ENCODE measurements around the gene BUB1.

The BUB1 gene

GRCh38 chr2:110677530-110678456, at the start of gene BUB1:
TSS of gene BUB1 (minus strand) at chr2:110678063. CDS start at chr2:110677995, 68 bp downstream.
- H3K27me3 ChIP-seq: no peaks in the 10 kb centered on the region
- TF ChIP-seq, protein P1, sequence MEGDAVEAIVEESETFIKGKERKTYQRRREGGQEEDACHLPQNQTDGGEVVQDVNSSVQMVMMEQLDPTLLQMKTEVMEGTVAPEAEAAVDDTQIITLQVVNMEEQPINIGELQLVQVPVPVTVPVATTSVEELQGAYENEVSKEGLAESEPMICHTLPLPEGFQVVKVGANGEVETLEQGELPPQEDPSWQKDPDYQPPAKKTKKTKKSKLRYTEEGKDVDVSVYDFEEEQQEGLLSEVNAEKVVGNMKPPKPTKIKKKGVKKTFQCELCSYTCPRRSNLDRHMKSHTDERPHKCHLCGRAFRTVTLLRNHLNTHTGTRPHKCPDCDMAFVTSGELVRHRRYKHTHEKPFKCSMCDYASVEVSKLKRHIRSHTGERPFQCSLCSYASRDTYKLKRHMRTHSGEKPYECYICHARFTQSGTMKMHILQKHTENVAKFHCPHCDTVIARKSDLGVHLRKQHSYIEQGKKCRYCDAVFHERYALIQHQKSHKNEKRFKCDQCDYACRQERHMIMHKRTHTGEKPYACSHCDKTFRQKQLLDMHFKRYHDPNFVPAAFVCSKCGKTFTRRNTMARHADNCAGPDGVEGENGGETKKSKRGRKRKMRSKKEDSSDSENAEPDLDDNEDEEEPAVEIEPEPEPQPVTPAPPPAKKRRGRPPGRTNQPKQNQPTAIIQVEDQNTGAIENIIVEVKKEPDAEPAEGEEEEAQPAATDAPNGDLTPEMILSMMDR (IDR thresholded peaks at IDR 0.05): peak; percentile 38
- peak within 1 kb of the TSS; percentile 87 to 99 for H3K4me3 ChIP-seq (ENCODE audit: low read depth in 1 of 2, low read length in 1 of 2)
- peaks cover 15 to 24% of the 10 kb centered on the region in 2 experiments for H3K4me1 ChIP-seq (ENCODE audit: control insufficient read depth in 1 of 2, insufficient read depth in 1 of 2, low read depth in 1 of 2, low read length in 1 of 2)
- H3K36me3 ChIP-seq: peaks cover 10% of the 10 kb centered on the region
- H3K9me3 ChIP-seq: no peaks in the 10 kb centered on the region
- peak within 1 kb of the TSS; percentile 85 for H3K27ac ChIP-seq

DNA sequence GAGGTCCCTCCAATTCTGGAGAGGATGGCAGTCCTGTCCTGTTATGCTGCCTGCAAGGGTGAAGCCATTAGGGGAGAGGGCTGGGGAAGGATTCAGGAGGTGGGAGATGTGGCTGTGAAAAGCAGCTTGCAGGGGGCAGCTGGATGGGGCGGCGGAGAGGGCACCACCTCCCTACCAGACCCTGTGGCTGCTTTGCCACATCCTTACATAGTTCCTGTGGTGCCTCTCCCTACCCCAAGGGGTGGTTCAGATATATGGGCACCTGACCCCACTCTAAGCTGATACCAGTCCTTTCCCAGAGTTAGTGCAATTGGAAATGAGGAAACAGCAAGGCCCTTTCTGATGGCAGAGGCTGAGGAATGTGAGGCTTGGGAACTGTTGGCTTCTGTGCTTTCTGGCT, 48.4 kb upstream of the BUB1 start:
- Histone ChIP-seq H3K36me3 (no peaks in the 10 kb centered on the region), H3K4me3 (ENCODE audit: low read depth in 1 of 2, low read length in 1 of 2) (no peak overlapping the region)
- TF ChIP-seq, protein P1 (IDR thresholded peaks at IDR 0.05): no peak

DNA sequence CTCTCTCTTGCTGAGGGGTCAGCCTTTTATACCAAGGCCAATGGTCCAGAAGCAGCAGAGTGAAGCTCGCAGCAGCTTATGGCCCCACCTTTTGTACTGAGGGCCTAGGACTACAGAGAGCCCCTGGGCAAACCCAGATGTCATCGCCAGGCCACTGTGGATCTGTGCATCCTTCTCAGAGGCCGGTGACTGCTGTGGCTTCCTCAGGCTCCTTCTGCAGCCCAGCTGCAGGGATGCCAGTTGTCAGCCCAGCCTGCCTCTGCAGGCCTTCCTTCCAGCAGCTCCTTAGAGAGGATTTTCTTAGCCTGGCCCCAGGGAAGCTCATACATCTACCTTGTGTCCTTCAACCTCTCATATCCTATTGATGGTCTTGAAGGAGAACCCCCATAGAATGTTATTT, 48.0 kb upstream of the BUB1 start:
- no peaks in the 10 kb centered on the region for H3K36me3 ChIP-seq
- H3K9me3 ChIP-seq: no peaks in the 10 kb centered on the region
- H3K4me3 ChIP-seq (ENCODE audit: low read depth in 1 of 2, low read length in 1 of 2): no peak overlapping the region
- peaks cover 8 to 10% of the 10 kb centered on the region in 2 experiments for H3K4me1 ChIP-seq (ENCODE audit: control insufficient read depth in 1 of 2, insufficient read depth in 1 of 2, low read depth in 1 of 2, low read length in 1 of 2)
- H3K27me3 ChIP-seq: peaks cover 21% of the 10 kb centered on the region
- H3K27ac ChIP-seq: no peak overlapping the region
- TF ChIP-seq, protein P1 (IDR thresholded peaks at IDR 0.05): no peak

More for the DNA sequence above, 48.4 kb upstream of the BUB1 start:
- peaks cover 25% of the 10 kb centered on the region for H3K27me3 ChIP-seq
- no peak overlapping the region for H3K27ac ChIP-seq
- no peaks in the 10 kb centered on the region for H3K9me3 ChIP-seq
- H3K4me1 ChIP-seq (ENCODE audit: control insufficient read depth in 1 of 2, insufficient read depth in 1 of 2, low read depth in 1 of 2, low read length in 1 of 2): peaks cover 8 to 10% of the 10 kb centered on the region in 2 experiments

- no peak overlapping the region for H3K27ac ChIP-seq
- H3K9me3 ChIP-seq: no peaks in the 10 kb centered on the region
- no peak overlapping the region for H3K4me3 ChIP-seq (ENCODE audit: low read depth in 1 of 2, low read length in 1 of 2)
- H3K27me3 ChIP-seq: peaks cover 16% of the 10 kb centered on the region
- H3K4me1 ChIP-seq (ENCODE audit: control insufficient read depth in 1 of 2, insufficient read depth in 1 of 2, low read depth in 1 of 2, low read length in 1 of 2): peaks cover 8 to 10% of the 10 kb centered on the region in 2 experiments
- no peaks in the 10 kb centered on the region for H3K36me3 ChIP-seq
- TF ChIP-seq, protein P1 (IDR thresholded peaks at IDR 0.05): no peak
These were observed 47.5 kb upstream of the BUB1 start for GRCh38 chr2:110725370-110725769.

DNA sequence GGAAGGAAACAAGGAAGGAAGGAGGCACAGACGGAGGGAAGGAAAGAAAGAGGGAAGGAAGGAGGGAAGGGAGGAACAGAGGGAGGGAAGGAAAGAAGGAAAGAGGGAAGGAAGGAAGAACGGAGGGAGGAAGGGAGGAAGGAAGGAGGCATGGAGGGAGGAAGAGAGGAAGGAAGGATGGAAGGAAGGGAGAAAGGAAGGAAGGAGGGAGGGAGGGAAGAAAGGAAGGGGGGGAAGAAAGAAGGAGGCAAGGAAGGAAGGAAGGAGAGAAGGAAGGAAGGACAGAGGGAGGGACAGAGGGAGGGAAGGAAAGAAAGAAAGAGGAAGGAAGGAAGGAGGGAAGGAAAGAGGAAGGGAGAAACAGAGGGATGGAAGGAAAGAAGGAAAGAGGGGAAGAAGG, 47.0 kb upstream of the BUB1 start:
- peaks cover 10% of the 10 kb centered on the region for H3K27me3 ChIP-seq

More for the DNA sequence above, 47.0 kb upstream of the BUB1 start:
- H3K9me3 ChIP-seq: no peaks in the 10 kb centered on the region
- H3K4me1 ChIP-seq (ENCODE audit: control insufficient read depth in 1 of 2, insufficient read depth in 1 of 2, low read depth in 1 of 2, low read length in 1 of 2): peaks cover 8 to 10% of the 10 kb centered on the region in 2 experiments
- no peak overlapping the region for H3K4me3 ChIP-seq (ENCODE audit: low read depth in 1 of 2, low read length in 1 of 2)
- H3K27ac ChIP-seq: no peak overlapping the region
- no peaks in the 10 kb centered on the region for H3K36me3 ChIP-seq
- TF ChIP-seq, protein P1 (IDR thresholded peaks at IDR 0.05): no peak

Measured in neutrophil (primary cell).